ENCODE data around the gene MYO10. TPM values are rescaled to one million over a fixed set of nuclear protein-coding genes. Genes with fewer than 3 reads are reported as not detected.

MYO10 gene
- total and polyA plus RNA-seq, 2 donors (not counting 3 experiments of a cell fraction or from before 2014, with no cell fraction given) = 36.0 to 148 TPM

DNA sequence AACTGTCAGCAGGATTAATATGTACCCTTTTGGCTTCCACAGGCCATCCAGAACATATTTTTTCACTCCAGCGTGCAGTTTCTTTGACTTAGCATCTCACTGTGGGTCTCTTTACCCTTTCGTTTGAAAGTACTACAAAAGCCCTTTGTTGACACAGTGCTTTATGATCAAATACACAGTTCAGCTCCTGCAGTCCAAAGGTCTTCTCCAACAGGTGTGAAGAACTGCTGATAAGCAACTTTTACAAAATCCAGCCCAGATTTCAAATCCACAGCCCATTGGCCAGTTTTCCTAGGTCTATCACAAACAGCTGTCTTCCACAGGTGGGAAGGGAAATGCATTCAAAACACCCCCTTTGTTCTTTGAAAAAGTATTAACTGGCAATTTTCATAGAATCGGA is 54.8 kb downstream of the MYO10 start:
- no TSS peak for BruUV-seq (replicated peaks)
- Histone ChIP-seq H3K4me3 (replicated peaks in 1 of 3; ENCODE audit: insufficient read depth in 1 of 3, low read depth in 1 of 3, low read length in 3 of 3) (no peak overlapping the region), H2AFZ (ENCODE audit: low read depth, low read length) (no peak overlapping the region), H3K4me1 (ENCODE audit: control insufficient read depth, extremely low read depth, insufficient read depth, low read length) (no peaks in the 10 kb centered on the region), H3K27ac (ENCODE audit: insufficient read depth, low read depth, low read length) (no peak overlapping the region), H3K9me1 (replicated peaks; ENCODE audit: control insufficient read depth, extremely low read depth, insufficient read depth, low read length) (peaks cover 2% of the 10 kb centered on the region), H4K20me1 (replicated peaks; ENCODE audit: control insufficient read depth, extremely low read depth, insufficient read depth, low read length) (peaks cover 36% of the 10 kb centered on the region), H3K9ac (replicated peaks; ENCODE audit: extremely low read depth, insufficient read depth, low read length) (no peak overlapping the region), H3K9me3 (replicated peaks; ENCODE audit: control insufficient read depth, insufficient read depth, low read length) (no peaks in the 10 kb centered on the region), H3K4me2 (ENCODE audit: insufficient read depth, low read length) (no peak overlapping the region), H3K36me3 (ENCODE audit: control insufficient read depth in 2 of 2, extremely low read depth in 1 of 2, insufficient read depth in 2 of 2, low read length in 2 of 2) (peaks cover 3 to 5% of the 10 kb centered on the region in 2 experiments), H3K79me2 (ENCODE audit: control insufficient read depth, insufficient read depth, low read length) (peaks cover 98% of the 10 kb centered on the region), H3K27me3 (ENCODE audit: control insufficient read depth in 2 of 2, insufficient read depth in 2 of 2, low read length in 2 of 2) (no peaks in the 10 kb centered on the region)
- intact Hi-C loops (cut with micrococcal nuclease) = no loop called here
- dilution Hi-C loops (cut with MboI; ENCODE audit: extremely low pct_ligation_motif_present, low sequenced_read_pairs) = no loop called here
- TF ChIP-seq GATA2 (IDR thresholded peaks at IDR 0.05; ENCODE audit: insufficient read depth, insufficient read length, low read depth, low read length) = no peak
- TF ChIP-seq POLR2AphosphoS5 (IDR thresholded peaks at IDR 0.05; ENCODE audit: insufficient read depth, low read depth, low read length) = no peak
- no peak for TF ChIP-seq FOS (IDR thresholded peaks at IDR 0.05; ENCODE audit: borderline replicate concordance, insufficient read depth, low read length)
- TF ChIP-seq, protein P1, sequence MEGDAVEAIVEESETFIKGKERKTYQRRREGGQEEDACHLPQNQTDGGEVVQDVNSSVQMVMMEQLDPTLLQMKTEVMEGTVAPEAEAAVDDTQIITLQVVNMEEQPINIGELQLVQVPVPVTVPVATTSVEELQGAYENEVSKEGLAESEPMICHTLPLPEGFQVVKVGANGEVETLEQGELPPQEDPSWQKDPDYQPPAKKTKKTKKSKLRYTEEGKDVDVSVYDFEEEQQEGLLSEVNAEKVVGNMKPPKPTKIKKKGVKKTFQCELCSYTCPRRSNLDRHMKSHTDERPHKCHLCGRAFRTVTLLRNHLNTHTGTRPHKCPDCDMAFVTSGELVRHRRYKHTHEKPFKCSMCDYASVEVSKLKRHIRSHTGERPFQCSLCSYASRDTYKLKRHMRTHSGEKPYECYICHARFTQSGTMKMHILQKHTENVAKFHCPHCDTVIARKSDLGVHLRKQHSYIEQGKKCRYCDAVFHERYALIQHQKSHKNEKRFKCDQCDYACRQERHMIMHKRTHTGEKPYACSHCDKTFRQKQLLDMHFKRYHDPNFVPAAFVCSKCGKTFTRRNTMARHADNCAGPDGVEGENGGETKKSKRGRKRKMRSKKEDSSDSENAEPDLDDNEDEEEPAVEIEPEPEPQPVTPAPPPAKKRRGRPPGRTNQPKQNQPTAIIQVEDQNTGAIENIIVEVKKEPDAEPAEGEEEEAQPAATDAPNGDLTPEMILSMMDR (IDR thresholded peaks at IDR 0.05; ENCODE audit: extremely low read depth in 1 of 2, insufficient read depth in 1 of 2, low read depth in 1 of 2, low read length in 2 of 2) = no peak
- TF ChIP-seq JUN (IDR thresholded peaks at IDR 0.05; ENCODE audit: borderline replicate concordance, insufficient read depth, insufficient read length, low read depth) = no peak
- DNase-seq (ENCODE audit: low read depth, low spot score) (no peak), FAIRE-seq (no peak)
- CTCF ChIA-PET = no interaction called here
- POLR2A ChIA-PET = no interaction called here

DNA sequence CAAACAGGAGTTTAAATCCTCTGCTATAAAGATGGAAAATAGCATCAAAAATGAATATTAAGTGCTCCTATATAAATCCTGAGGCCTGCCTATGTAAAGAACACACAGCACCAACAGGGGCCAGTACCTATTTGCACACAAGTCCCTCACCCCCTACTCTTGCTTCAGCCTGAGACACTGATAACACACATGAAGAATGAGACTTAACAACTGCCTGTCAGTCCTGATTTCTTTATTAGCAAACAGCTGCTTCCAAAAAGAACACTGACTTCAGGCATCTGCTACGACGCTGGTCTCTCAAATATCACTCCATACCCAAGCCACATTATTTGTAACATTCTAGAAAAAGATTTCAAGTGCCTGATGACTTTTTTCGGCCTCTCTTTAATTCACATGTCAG is 55.5 kb downstream of the MYO10 start:
- peaks cover 6 to 8% of the 10 kb centered on the region in 2 experiments for H3K36me3 ChIP-seq (ENCODE audit: control insufficient read depth in 2 of 2, extremely low read depth in 1 of 2, insufficient read depth in 2 of 2, low read length in 2 of 2)
- POLR2A ChIA-PET = no interaction called here
- H3K79me2 ChIP-seq (ENCODE audit: control insufficient read depth, insufficient read depth, low read length) = peaks cover 98% of the 10 kb centered on the region
- no peak overlapping the region for H3K4me2 ChIP-seq (ENCODE audit: insufficient read depth, low read length)
- no peaks in the 10 kb centered on the region for H3K4me1 ChIP-seq (ENCODE audit: control insufficient read depth, extremely low read depth, insufficient read depth, low read length)
- no peak overlapping the region for H3K27ac ChIP-seq (ENCODE audit: insufficient read depth, low read depth, low read length)
- TF ChIP-seq EZH2 (IDR thresholded peaks at IDR 0.05; ENCODE audit: borderline replicate concordance, low read depth, low read length, severe bottlenecking) (no peak), MYC (IDR thresholded peaks at IDR 0.05; ENCODE audit: low read depth, low read length) (no peak), POLR2AphosphoS5 (IDR thresholded peaks at IDR 0.05; ENCODE audit: insufficient read depth, low read depth, low read length) (no peak), POLR2A (IDR thresholded peaks at IDR 0.05; ENCODE audit: low read depth, low read length) (no peak), JUN (IDR thresholded peaks at IDR 0.05; ENCODE audit: borderline replicate concordance, insufficient read depth, insufficient read length, low read depth) (no peak), GATA2 (IDR thresholded peaks at IDR 0.05; ENCODE audit: insufficient read depth, insufficient read length, low read depth, low read length) (no peak), FOS (IDR thresholded peaks at IDR 0.05; ENCODE audit: borderline replicate concordance, insufficient read depth, low read length) (no peak)
- TF ChIP-seq, protein P1 (IDR thresholded peaks at IDR 0.05; ENCODE audit: extremely low read depth in 1 of 2, insufficient read depth in 1 of 2, low read depth in 1 of 2, low read length in 2 of 2) = no peak
- TF ChIP-seq, protein P2, sequence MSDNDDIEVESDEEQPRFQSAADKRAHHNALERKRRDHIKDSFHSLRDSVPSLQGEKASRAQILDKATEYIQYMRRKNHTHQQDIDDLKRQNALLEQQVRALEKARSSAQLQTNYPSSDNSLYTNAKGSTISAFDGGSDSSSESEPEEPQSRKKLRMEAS (IDR thresholded peaks at IDR 0.05; ENCODE audit: insufficient read depth, insufficient read length) = no peak
- H3K9me1 ChIP-seq (replicated peaks; ENCODE audit: control insufficient read depth, extremely low read depth, insufficient read depth, low read length) = peaks cover 2% of the 10 kb centered on the region
- DNase-seq (ENCODE audit: low read depth, low spot score) = no peak
- H3K27me3 ChIP-seq (ENCODE audit: control insufficient read depth in 2 of 2, insufficient read depth in 2 of 2, low read length in 2 of 2) = no peaks in the 10 kb centered on the region
- BruUV-seq (replicated peaks) = no TSS peak
- FAIRE-seq = no peak
- intact Hi-C loops (cut with micrococcal nuclease) = no loop called here
- CTCF ChIA-PET = no interaction called here
- H3K4me3 ChIP-seq (replicated peaks in 1 of 3; ENCODE audit: insufficient read depth in 1 of 3, low read depth in 1 of 3, low read length in 3 of 3) = no peak overlapping the region
- no peak overlapping the region for H3K9ac ChIP-seq (replicated peaks; ENCODE audit: extremely low read depth, insufficient read depth, low read length)
- peaks cover 36% of the 10 kb centered on the region for H4K20me1 ChIP-seq (replicated peaks; ENCODE audit: control insufficient read depth, extremely low read depth, insufficient read depth, low read length)
- no peaks in the 10 kb centered on the region for H3K9me3 ChIP-seq (replicated peaks; ENCODE audit: control insufficient read depth, insufficient read depth, low read length)
- H2AFZ ChIP-seq (ENCODE audit: low read depth, low read length) = no peak overlapping the region
- dilution Hi-C loops (cut with MboI; ENCODE audit: extremely low pct_ligation_motif_present, low sequenced_read_pairs) = no loop called here
